GM18517 (cell line): Measurements from ENCODE around the gene FBXW4.
"Not testable (repeated sequence)": the region's sequence is repeated elsewhere in the genome, so short reads cannot be mapped to it uniquely, and the experiment has no call there.

Experiments
- ATAC-seq: cut with Tn5 transposase; IDR thresholded peaks from one replicate; pipeline ENCODE4 v1.9.1; 2021; ENCODE audit warnings: mild to moderate bottlenecking, moderate library complexity; ENCODE audit not compliant: unreplicated experiment

Gene FBXW4

GRCh38 chr10:101617824-101618568, 77.0 kb downstream of the FBXW4 start:
- no peak for ATAC-seq

- no peak for ATAC-seq
These were observed 77.7 kb downstream of the FBXW4 start for GRCh38 chr10:101617102-101617823.

- no peak for ATAC-seq
These were observed 78.4 kb downstream of the FBXW4 start for GRCh38 chr10:101616415-101617101.

GRCh38 chr10:101615525-101616116, 79.3 kb downstream of the FBXW4 start:
- no peak for ATAC-seq

- no peak for ATAC-seq
These were observed 80.1 kb downstream of the FBXW4 start for GRCh38 chr10:101614663-101615524.

- no peak for ATAC-seq
These were observed 81.3 kb downstream of the FBXW4 start for GRCh38 chr10:101613646-101614045.

GRCh38 chr10:101612872-101613271, 82.1 kb downstream of the FBXW4 start:
- no peak for ATAC-seq

GRCh38 chr10:101612086-101612485, 82.9 kb downstream of the FBXW4 start:
- no peak for ATAC-seq

GRCh38 chr10:101611096-101611905, 83.7 kb downstream of the FBXW4 start:
- ATAC-seq: no peak

GRCh38 chr10:101609481-101609880, 85.5 kb downstream of the FBXW4 start:
- no peak for ATAC-seq

GRCh38 chr10:101607124-101607523, 87.8 kb downstream of the FBXW4 start:
- no peak for ATAC-seq

- no peak for ATAC-seq
These were observed 92.1 kb downstream of the FBXW4 start for GRCh38 chr10:101602761-101603398.

- no peak for ATAC-seq
These were observed 93.4 kb downstream of the FBXW4 start for GRCh38 chr10:101601541-101601940.

GRCh38 chr10:101597091-101597900, 97.7 kb downstream of the FBXW4 start:
- ATAC-seq: no peak

GRCh38 chr10:101595591-101596433, 99.2 kb downstream of the FBXW4 start:
- ATAC-seq: no peak

- ATAC-seq: not testable (repeated sequence)
These were observed 101.6 kb downstream of the FBXW4 start for GRCh38 chr10:101593331-101593730.

- ATAC-seq: no peak
These were observed 106.1 kb downstream of the FBXW4 start for GRCh38 chr10:101588879-101589278.
